ENCODE data around the gene C12orf54.
"Not testable (repeated sequence)": the region's sequence is repeated elsewhere in the genome, so short reads cannot be mapped to it uniquely, and the experiment has no call there.

Gene C12orf54

GRCh38 chr12:48472259-48472658, 10.0 kb upstream of the C12orf54 start, which contains the start of gene ANP32D:
Gene ANP32D (plus strand): TSS chr12:48472559. CDS start chr12:48472665, 106 bp downstream.
- H3K4me3 ChIP-seq (ENCODE audit: low read length), result no peak within 1 kb of the TSS

GRCh38 chr12:48473061-48473460, 9.2 kb upstream of the C12orf54 start:
- H3K4me1 ChIP-seq (ENCODE audit: control insufficient read depth, insufficient read depth, low read length), result no peaks in the 10 kb centered on the region
- H3K9ac ChIP-seq (ENCODE audit: low read length), result no peak overlapping the region
- no peaks in the 10 kb centered on the region for H3K36me3 ChIP-seq (ENCODE audit: control insufficient read depth, insufficient read depth, low read length)
- H3K4me3 ChIP-seq (ENCODE audit: low read length), result no peak overlapping the region
- no peaks in the 10 kb centered on the region for H3K27me3 ChIP-seq (ENCODE audit: control insufficient read depth, insufficient read depth, low read length)
- no peak overlapping the region for H3K27ac ChIP-seq (ENCODE audit: low read depth, low read length)

More at GRCh38 chr12:48472259-48472658, 10.0 kb upstream of the C12orf54 start, which contains the start of gene ANP32D:
- Histone ChIP-seq H3K27ac (ENCODE audit: low read depth, low read length) (no peak within 1 kb of the TSS), H3K36me3 (ENCODE audit: control insufficient read depth, insufficient read depth, low read length) (no peaks in the 10 kb centered on the region), H3K27me3 (ENCODE audit: control insufficient read depth, insufficient read depth, low read length) (no peaks in the 10 kb centered on the region), H3K9ac (ENCODE audit: low read length) (no peak within 1 kb of the TSS), H3K4me1 (ENCODE audit: control insufficient read depth, insufficient read depth, low read length) (no peaks in the 10 kb centered on the region)

- H3K27ac ChIP-seq (ENCODE audit: low read depth, low read length); H3K27me3 ChIP-seq (ENCODE audit: control insufficient read depth, insufficient read depth, low read length); H3K4me3 ChIP-seq (ENCODE audit: low read length); H3K4me1 ChIP-seq (ENCODE audit: control insufficient read depth, insufficient read depth, low read length); H3K9ac ChIP-seq (ENCODE audit: low read length); H3K36me3 ChIP-seq (ENCODE audit: control insufficient read depth, insufficient read depth, low read length): not testable (repeated sequence)
Measured at GRCh38 chr12:48474497-48474896, 7.8 kb upstream of the C12orf54 start.

- no peak overlapping the region for H3K27ac ChIP-seq (ENCODE audit: low read depth, low read length)
- H3K9ac ChIP-seq (ENCODE audit: low read length), result no peak overlapping the region
- H3K4me3 ChIP-seq (ENCODE audit: low read length), result no peak overlapping the region
- H3K4me1 ChIP-seq (ENCODE audit: control insufficient read depth, insufficient read depth, low read length), result no peaks in the 10 kb centered on the region
- no peaks in the 10 kb centered on the region for H3K27me3 ChIP-seq (ENCODE audit: control insufficient read depth, insufficient read depth, low read length)
- H3K36me3 ChIP-seq (ENCODE audit: control insufficient read depth, insufficient read depth, low read length), result no peaks in the 10 kb centered on the region
Measured at GRCh38 chr12:48482930-48483329, 632 bp downstream of the C12orf54 start.

GRCh38 chr12:48486261-48486660, 4.0 kb downstream of the C12orf54 start:
- Histone ChIP-seq H3K27ac (ENCODE audit: low read depth, low read length) (no peak overlapping the region), H3K4me1 (ENCODE audit: control insufficient read depth, insufficient read depth, low read length) (no peaks in the 10 kb centered on the region), H3K4me3 (ENCODE audit: low read length) (no peak overlapping the region), H3K9ac (ENCODE audit: low read length) (no peak overlapping the region), H3K27me3 (ENCODE audit: control insufficient read depth, insufficient read depth, low read length) (no peaks in the 10 kb centered on the region), H3K36me3 (ENCODE audit: control insufficient read depth, insufficient read depth, low read length) (no peaks in the 10 kb centered on the region)

- no peaks in the 10 kb centered on the region for H3K36me3 ChIP-seq (ENCODE audit: control insufficient read depth, insufficient read depth, low read length)
- H3K27me3 ChIP-seq (ENCODE audit: control insufficient read depth, insufficient read depth, low read length), result no peaks in the 10 kb centered on the region
- H3K4me3 ChIP-seq (ENCODE audit: low read length), result no peak overlapping the region
- no peak overlapping the region for H3K9ac ChIP-seq (ENCODE audit: low read length)
- H3K27ac ChIP-seq (ENCODE audit: low read depth, low read length), result no peak overlapping the region
- no peaks in the 10 kb centered on the region for H3K4me1 ChIP-seq (ENCODE audit: control insufficient read depth, insufficient read depth, low read length)
Measured at GRCh38 chr12:48486679-48487078, 4.4 kb downstream of the C12orf54 start.

GRCh38 chr12:48489012-48489411, 6.7 kb downstream of the C12orf54 start:
- H3K27ac ChIP-seq (ENCODE audit: low read depth, low read length), result no peak overlapping the region
- H3K9ac ChIP-seq (ENCODE audit: low read length), result no peak overlapping the region
- no peaks in the 10 kb centered on the region for H3K4me1 ChIP-seq (ENCODE audit: control insufficient read depth, insufficient read depth, low read length)
- H3K27me3 ChIP-seq (ENCODE audit: control insufficient read depth, insufficient read depth, low read length), result no peaks in the 10 kb centered on the region
- no peak overlapping the region for H3K4me3 ChIP-seq (ENCODE audit: low read length)
- H3K36me3 ChIP-seq (ENCODE audit: control insufficient read depth, insufficient read depth, low read length), result no peaks in the 10 kb centered on the region

- not testable (repeated sequence) for H3K4me3 ChIP-seq (ENCODE audit: low read length); H3K9ac ChIP-seq (ENCODE audit: low read length); H3K4me1 ChIP-seq (ENCODE audit: control insufficient read depth, insufficient read depth, low read length); H3K27ac ChIP-seq (ENCODE audit: low read depth, low read length); H3K27me3 ChIP-seq (ENCODE audit: control insufficient read depth, insufficient read depth, low read length); H3K36me3 ChIP-seq (ENCODE audit: control insufficient read depth, insufficient read depth, low read length)
Measured at GRCh38 chr12:48489456-48489855, 7.2 kb downstream of the C12orf54 start.

GRCh38 chr12:48500281-48500680, 18.0 kb downstream of the C12orf54 start:
- not testable (repeated sequence) for H3K4me3 ChIP-seq (ENCODE audit: low read length); H3K27ac ChIP-seq (ENCODE audit: low read depth, low read length); H3K9ac ChIP-seq (ENCODE audit: low read length); H3K36me3 ChIP-seq (ENCODE audit: control insufficient read depth, insufficient read depth, low read length); H3K4me1 ChIP-seq (ENCODE audit: control insufficient read depth, insufficient read depth, low read length); H3K27me3 ChIP-seq (ENCODE audit: control insufficient read depth, insufficient read depth, low read length)

- not testable (repeated sequence) for H3K9ac ChIP-seq (ENCODE audit: low read length); H3K27ac ChIP-seq (ENCODE audit: low read depth, low read length); H3K27me3 ChIP-seq (ENCODE audit: control insufficient read depth, insufficient read depth, low read length); H3K4me3 ChIP-seq (ENCODE audit: low read length); H3K4me1 ChIP-seq (ENCODE audit: control insufficient read depth, insufficient read depth, low read length); H3K36me3 ChIP-seq (ENCODE audit: control insufficient read depth, insufficient read depth, low read length)
Measured at GRCh38 chr12:48506836-48507235, 24.5 kb downstream of the C12orf54 start.

- Histone ChIP-seq H3K36me3 (ENCODE audit: control insufficient read depth, insufficient read depth, low read length) (no peaks in the 10 kb centered on the region), H3K27ac (ENCODE audit: low read depth, low read length) (no peak overlapping the region), H3K27me3 (ENCODE audit: control insufficient read depth, insufficient read depth, low read length) (no peaks in the 10 kb centered on the region), H3K9ac (ENCODE audit: low read length) (no peak overlapping the region), H3K4me3 (ENCODE audit: low read length) (no peak overlapping the region), H3K4me1 (ENCODE audit: control insufficient read depth, insufficient read depth, low read length) (no peaks in the 10 kb centered on the region)
Measured at GRCh38 chr12:48508987-48509386, 26.7 kb downstream of the C12orf54 start.

GRCh38 chr12:48510111-48510510, 27.8 kb downstream of the C12orf54 start:
- H3K4me3 ChIP-seq (ENCODE audit: low read length), result no peak overlapping the region
- H3K9ac ChIP-seq (ENCODE audit: low read length), result no peak overlapping the region

GRCh38 chr12:48512855-48513254, 30.6 kb downstream of the C12orf54 start:
- H3K27ac ChIP-seq (ENCODE audit: low read depth, low read length), result no peak overlapping the region
- no peaks in the 10 kb centered on the region for H3K4me1 ChIP-seq (ENCODE audit: control insufficient read depth, insufficient read depth, low read length)
- H3K4me3 ChIP-seq (ENCODE audit: low read length), result no peak overlapping the region
- H3K9ac ChIP-seq (ENCODE audit: low read length), result no peak overlapping the region
- H3K27me3 ChIP-seq (ENCODE audit: control insufficient read depth, insufficient read depth, low read length), result no peaks in the 10 kb centered on the region
- H3K36me3 ChIP-seq (ENCODE audit: control insufficient read depth, insufficient read depth, low read length), result no peaks in the 10 kb centered on the region

More at GRCh38 chr12:48510111-48510510, 27.8 kb downstream of the C12orf54 start:
- H3K27me3 ChIP-seq (ENCODE audit: control insufficient read depth, insufficient read depth, low read length), result no peaks in the 10 kb centered on the region
- H3K36me3 ChIP-seq (ENCODE audit: control insufficient read depth, insufficient read depth, low read length), result no peaks in the 10 kb centered on the region
- no peak overlapping the region for H3K27ac ChIP-seq (ENCODE audit: low read depth, low read length)
- H3K4me1 ChIP-seq (ENCODE audit: control insufficient read depth, insufficient read depth, low read length), result no peaks in the 10 kb centered on the region

Data from rectal smooth muscle tissue (tissue), 1 donor.